IMR-90 (cell line): ENCODE data around the gene ASCL5.
A peak's percentile ranks its signal among the peaks of the same experiment; 100 is the strongest.

Source experiments
- CEBPB ChIP-seq: IDR thresholded peaks from 2 replicates; pipeline ENCODE4 v1.6.1; 2012; ENCODE audit warnings: low read depth, low read length, improper control_type of control experiment
- POLR2A ChIP-seq: IDR thresholded peaks from 2 replicates; pipeline ENCODE4 v1.6.1; 2012; ENCODE audit warnings: mild to moderate bottlenecking, low read depth, low read length
- TF ChIP-seq, protein P1 (sequence below): conservative IDR thresholded peaks from 2 replicates; pipeline ENCODE4 v1.5.1; 2012; ENCODE audit warnings: mild to moderate bottlenecking, low read depth, low read length, improper control_type of control experiment

DNA sequence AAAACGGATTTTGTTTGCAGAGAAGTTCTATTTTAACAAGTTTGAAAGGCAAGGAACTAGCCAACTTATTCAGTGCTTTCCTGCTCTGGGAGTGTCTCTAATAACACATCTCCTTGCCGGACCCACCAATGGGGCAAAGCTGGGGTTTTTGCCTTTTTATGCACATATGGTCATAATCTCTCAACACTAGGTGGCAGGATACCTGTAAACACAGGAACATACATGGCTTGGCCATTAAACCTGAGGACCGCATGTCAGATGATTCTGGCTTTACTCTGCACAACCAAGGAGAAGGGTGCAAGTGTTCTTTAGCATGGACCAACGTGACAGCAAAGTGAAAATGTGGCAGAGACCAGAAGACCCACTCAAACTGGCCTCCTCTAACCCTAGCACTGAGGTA, 22.4 kb upstream of the ASCL5 start:
- TF ChIP-seq, protein P1, sequence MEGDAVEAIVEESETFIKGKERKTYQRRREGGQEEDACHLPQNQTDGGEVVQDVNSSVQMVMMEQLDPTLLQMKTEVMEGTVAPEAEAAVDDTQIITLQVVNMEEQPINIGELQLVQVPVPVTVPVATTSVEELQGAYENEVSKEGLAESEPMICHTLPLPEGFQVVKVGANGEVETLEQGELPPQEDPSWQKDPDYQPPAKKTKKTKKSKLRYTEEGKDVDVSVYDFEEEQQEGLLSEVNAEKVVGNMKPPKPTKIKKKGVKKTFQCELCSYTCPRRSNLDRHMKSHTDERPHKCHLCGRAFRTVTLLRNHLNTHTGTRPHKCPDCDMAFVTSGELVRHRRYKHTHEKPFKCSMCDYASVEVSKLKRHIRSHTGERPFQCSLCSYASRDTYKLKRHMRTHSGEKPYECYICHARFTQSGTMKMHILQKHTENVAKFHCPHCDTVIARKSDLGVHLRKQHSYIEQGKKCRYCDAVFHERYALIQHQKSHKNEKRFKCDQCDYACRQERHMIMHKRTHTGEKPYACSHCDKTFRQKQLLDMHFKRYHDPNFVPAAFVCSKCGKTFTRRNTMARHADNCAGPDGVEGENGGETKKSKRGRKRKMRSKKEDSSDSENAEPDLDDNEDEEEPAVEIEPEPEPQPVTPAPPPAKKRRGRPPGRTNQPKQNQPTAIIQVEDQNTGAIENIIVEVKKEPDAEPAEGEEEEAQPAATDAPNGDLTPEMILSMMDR, result peak; percentile 44; the same call in 1 of the 2 replicates
- no peak for TF ChIP-seq POLR2A
- TF ChIP-seq CEBPB, result no peak
